Chondrocyte (in vitro differentiated cells): ENCODE measurements around the gene DFFB. TPM values are rescaled to one million over a fixed set of nuclear protein-coding genes. Genes with fewer than 3 reads are reported as not detected.

ENCODE experiments used
- DNase-seq: peaks from one replicate; pipeline ENCODE4 v3.0.0; 2021; ENCODE audit warnings: mixed read lengths, low spot score
- H3K27ac Mint-ChIP-seq: one replicate; pipeline ENCODE4 v1.8.0; 2021; ENCODE audit warnings: mild to moderate bottlenecking, moderate library complexity, mixed read lengths; ENCODE audit not compliant: unreplicated experiment
- H3K27me3 Mint-ChIP-seq: 2 replicates; pipeline ENCODE4 v1.8.0; 2021; ENCODE audit warnings: low read depth, mixed read lengths
- H3K36me3 Mint-ChIP-seq: 2 replicates; pipeline ENCODE4 v1.8.0; 2021; ENCODE audit warnings: low read depth, mixed read lengths
- H3K4me1 Mint-ChIP-seq: 2 replicates; pipeline ENCODE4 v1.8.0; 2021; ENCODE audit warnings: low read depth, mild to moderate bottlenecking, mixed read lengths
- H3K4me3 Mint-ChIP-seq: one replicate; pipeline ENCODE4 v1.8.0; 2021; ENCODE audit warnings: mild to moderate bottlenecking, moderate library complexity, mixed read lengths; ENCODE audit not compliant: unreplicated experiment
- H3K9me3 Mint-ChIP-seq: 2 replicates; pipeline ENCODE4 v1.8.0; 2021; ENCODE audit warnings: low read depth, mixed read lengths
- CTCF ChIP-seq: fragments of 200-600 bp; sonication (generic); IDR thresholded peaks from 2 replicates; pipeline ENCODE4 v1.5.0; 2021; ENCODE audit warnings: antibody characterized with exemption, mild to moderate bottlenecking, moderate library complexity
- total RNA-seq: library from RNA; stranded (reverse); gene quantifications from 3 replicates; pipeline ENCODE4 v1.2.1, GENCODE V29; 2021

DFFB gene
- total RNA-seq, 1 donor from 2014 or later: 8.2 TPM

- H3K4me1 Mint-ChIP-seq: peaks cover 2% of the 10 kb centered on the region
- peak; percentile 75 for DNase-seq
- no peak for TF ChIP-seq CTCF
- no peaks in the 10 kb centered on the region for H3K27me3 Mint-ChIP-seq
- no peaks in the 10 kb centered on the region for H3K9me3 Mint-ChIP-seq
- H3K36me3 Mint-ChIP-seq: peaks cover 35% of the 10 kb centered on the region
- no peak overlapping the region for H3K4me3 Mint-ChIP-seq
- H3K27ac Mint-ChIP-seq: no peak overlapping the region
Measured at GRCh38 chr1:3888301-3888700, 31.0 kb downstream of the DFFB start.

GRCh38 chr1:3889936-3890335, 32.7 kb downstream of the DFFB start:
- Mint-ChIP-seq H3K4me3 (no peak overlapping the region), H3K9me3 (no peaks in the 10 kb centered on the region), H3K27me3 (no peaks in the 10 kb centered on the region), H3K27ac (no peak overlapping the region), H3K4me1 (peaks cover 6% of the 10 kb centered on the region), H3K36me3 (peaks cover 32% of the 10 kb centered on the region)
- TF ChIP-seq CTCF: no peak
- DNase-seq: peak; percentile 14

- DNase-seq: peak; percentile 67
- Mint-ChIP-seq H3K4me1 (peaks cover 14% of the 10 kb centered on the region), H3K36me3 (peaks cover 31% of the 10 kb centered on the region), H3K9me3 (no peaks in the 10 kb centered on the region), H3K4me3 (no peak overlapping the region), H3K27me3 (no peaks in the 10 kb centered on the region), H3K27ac (no peak overlapping the region)
- no peak for TF ChIP-seq CTCF
Measured at GRCh38 chr1:3890389-3891328, 33.4 kb downstream of the DFFB start.

- peaks cover 28% of the 10 kb centered on the region for H3K36me3 Mint-ChIP-seq
- no peak for TF ChIP-seq CTCF
- no peak overlapping the region for H3K4me3 Mint-ChIP-seq
- no peak overlapping the region for H3K27ac Mint-ChIP-seq
- H3K27me3 Mint-ChIP-seq: no peaks in the 10 kb centered on the region
- H3K9me3 Mint-ChIP-seq: no peaks in the 10 kb centered on the region
- peak; percentile 77 for DNase-seq
- H3K4me1 Mint-ChIP-seq: peaks cover 21% of the 10 kb centered on the region
Measured at GRCh38 chr1:3891329-3891865, 34.1 kb downstream of the DFFB start.

- no peaks in the 10 kb centered on the region for H3K27me3 Mint-ChIP-seq
- H3K9me3 Mint-ChIP-seq: peaks cover 4% of the 10 kb centered on the region
- no peak overlapping the region for H3K4me3 Mint-ChIP-seq
- H3K4me1 Mint-ChIP-seq: peaks cover 32% of the 10 kb centered on the region
- DNase-seq: peak; percentile 64
- no peak overlapping the region for H3K27ac Mint-ChIP-seq
- no peak for TF ChIP-seq CTCF
- H3K36me3 Mint-ChIP-seq: peaks cover 25% of the 10 kb centered on the region
Measured at GRCh38 chr1:3892748-3893147, 35.5 kb downstream of the DFFB start.
